ENCODE data around the gene CUEDC1.
A peak's percentile ranks its signal among the peaks of the same experiment; 100 is the strongest.

CUEDC1 gene

DNA sequence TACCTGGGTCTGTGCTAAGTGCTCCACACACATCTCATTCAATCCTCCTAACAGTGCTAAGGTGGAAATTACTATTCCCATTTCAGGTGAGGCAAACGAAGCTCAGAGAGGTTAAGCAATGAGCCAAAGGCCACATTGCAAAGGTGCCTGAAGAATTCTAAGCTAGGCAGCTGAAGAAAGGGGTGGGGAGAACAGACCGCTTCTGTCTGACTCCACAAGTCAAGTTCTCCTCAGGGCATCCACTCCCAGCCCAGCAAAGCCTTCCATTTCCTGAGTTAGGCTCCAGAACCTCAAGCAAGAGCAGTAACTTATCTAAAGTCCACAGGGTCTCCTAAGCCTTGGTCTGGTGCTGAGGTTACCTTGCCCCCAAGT, 78.4 kb downstream of the CUEDC1 start:
- TF ChIP-seq, protein P1, sequence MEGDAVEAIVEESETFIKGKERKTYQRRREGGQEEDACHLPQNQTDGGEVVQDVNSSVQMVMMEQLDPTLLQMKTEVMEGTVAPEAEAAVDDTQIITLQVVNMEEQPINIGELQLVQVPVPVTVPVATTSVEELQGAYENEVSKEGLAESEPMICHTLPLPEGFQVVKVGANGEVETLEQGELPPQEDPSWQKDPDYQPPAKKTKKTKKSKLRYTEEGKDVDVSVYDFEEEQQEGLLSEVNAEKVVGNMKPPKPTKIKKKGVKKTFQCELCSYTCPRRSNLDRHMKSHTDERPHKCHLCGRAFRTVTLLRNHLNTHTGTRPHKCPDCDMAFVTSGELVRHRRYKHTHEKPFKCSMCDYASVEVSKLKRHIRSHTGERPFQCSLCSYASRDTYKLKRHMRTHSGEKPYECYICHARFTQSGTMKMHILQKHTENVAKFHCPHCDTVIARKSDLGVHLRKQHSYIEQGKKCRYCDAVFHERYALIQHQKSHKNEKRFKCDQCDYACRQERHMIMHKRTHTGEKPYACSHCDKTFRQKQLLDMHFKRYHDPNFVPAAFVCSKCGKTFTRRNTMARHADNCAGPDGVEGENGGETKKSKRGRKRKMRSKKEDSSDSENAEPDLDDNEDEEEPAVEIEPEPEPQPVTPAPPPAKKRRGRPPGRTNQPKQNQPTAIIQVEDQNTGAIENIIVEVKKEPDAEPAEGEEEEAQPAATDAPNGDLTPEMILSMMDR (IDR thresholded peaks at IDR 0.05; ENCODE audit: insufficient read depth, low read depth, low read length, missing control alignments) = no peak
- DNase-seq (ENCODE audit: low read depth) = peak; percentile 61
- H3K4me3 ChIP-seq (ENCODE audit: low read length) = no peak overlapping the region

DNA sequence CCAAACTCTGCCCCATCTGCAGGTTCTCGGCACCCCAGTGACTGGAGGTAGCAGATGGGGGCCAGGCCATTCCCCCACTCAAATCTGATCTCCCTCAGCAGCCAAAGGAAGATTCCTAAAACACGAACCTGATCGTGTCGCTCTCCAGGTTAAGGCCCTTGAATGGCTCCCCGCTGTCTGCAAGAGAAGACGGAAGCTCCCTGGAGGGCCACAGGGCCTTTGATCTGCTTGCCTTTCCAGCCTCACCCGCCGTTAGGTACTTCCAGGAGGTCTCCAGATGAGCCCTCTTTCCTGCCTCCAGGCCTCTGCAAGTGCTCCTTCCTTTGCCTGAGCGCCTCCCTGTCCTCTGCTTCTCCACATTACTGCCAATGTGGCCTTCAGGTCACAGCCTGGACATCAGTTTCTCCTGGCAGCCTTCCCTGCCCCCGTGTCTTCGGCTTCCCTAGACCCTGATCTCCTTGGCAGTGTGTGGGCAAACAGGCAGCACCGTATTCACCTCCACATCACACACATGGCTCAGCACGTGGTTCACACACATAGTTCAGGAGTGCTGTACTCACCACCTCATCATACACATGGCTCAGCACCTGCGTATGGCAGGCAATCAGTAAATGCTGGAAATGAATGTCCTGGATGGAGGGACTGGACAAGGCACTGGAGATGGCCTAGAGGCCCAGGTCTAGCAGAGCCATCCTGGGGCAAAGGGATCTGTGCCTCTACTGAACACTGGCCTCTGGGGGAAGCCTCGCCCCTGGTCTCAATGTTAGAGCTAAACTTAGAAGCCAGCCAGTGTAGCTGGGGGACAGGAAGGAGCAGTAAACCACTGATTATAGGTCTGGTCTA, 79.0 kb downstream of the CUEDC1 start:
- TF ChIP-seq, protein P1 (IDR thresholded peaks at IDR 0.05; ENCODE audit: insufficient read depth, low read depth, low read length, missing control alignments) = no peak
- no peak overlapping the region for H3K4me3 ChIP-seq (ENCODE audit: low read length)
- DNase-seq (ENCODE audit: low read depth) = peak; percentile 65

DNA sequence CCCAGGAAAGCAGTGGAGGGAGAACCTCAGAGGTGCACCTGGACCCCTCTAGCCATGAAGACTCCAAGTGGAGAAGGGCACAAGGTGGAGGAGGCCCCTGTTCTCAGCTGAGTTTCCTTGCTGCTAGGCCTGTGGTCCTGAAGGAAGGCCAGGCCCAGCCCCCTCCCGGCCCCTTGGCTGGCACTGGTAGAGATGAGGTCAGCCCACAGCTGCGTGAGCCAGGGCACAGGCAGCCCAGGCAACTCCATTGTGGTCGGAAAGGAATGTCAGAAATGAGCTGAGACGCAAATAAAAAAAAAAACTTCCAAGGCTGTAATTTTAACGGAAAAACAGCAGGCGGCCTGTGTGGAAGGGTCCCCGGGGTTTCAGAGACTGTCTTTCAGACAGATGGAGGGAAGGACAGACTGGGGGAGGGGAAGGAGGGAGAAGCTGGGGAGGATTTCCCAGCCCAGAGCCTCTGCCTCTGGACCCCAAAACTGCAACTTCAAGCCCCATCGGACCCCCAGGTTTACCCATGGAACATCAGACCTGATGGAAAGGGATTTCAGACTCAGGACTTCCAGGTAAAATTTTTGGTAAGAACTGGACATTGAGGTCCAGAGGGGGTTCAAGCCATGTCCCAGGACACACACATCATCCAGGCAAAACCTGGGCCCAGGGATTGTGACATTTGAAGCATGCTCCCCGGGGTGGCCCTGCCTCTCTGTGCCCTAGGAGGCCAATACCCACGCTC, 79.8 kb downstream of the CUEDC1 start:
- no peak overlapping the region for H3K4me3 ChIP-seq (ENCODE audit: low read length)
- TF ChIP-seq, protein P1 (IDR thresholded peaks at IDR 0.05; ENCODE audit: insufficient read depth, low read depth, low read length, missing control alignments) = peak; percentile 34
- DNase-seq (ENCODE audit: low read depth) = peak; percentile 92

DNA sequence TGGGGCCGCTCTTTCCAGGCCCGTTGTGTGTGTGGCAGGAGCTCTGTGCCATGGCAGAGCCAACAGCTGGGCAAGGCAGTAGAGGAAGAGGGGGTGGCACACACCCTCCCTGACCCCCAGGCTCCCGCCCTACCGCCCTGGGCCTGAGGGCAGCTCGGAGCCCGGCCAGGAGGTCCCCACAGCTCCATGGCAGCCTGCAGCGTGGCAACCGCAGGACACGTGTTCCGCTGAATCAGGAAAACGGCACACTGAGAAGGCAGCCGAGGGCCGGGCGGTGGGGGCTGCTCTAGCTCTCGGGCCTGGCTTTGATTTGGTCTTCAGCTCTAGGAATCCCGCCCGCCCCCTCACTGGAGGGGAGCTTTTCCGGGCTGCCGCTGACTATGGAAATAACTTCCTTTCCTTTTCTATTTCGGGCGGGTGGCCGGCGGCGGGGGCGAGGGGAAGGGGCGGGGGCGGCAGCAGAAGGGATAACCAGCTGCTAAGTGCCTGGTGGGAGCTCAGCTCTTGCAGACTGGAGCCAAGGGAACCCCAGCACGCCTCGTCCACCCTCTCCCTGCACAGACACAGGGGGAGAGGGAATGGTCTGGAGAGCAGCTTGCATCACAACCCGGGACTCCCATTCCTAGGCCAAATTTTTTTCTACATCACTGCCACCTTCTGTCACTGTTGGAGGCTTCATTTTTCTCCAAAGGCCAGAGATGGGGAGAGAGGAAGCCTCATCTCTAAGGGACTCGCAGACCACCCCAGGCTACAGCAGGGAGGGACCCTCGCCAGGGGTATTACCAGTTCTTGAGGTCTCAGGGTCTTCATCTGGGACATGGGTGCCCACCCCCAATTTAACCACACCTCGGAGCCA, 80.5 kb downstream of the CUEDC1 start:
- TF ChIP-seq, protein P1 (IDR thresholded peaks at IDR 0.05; ENCODE audit: insufficient read depth, low read depth, low read length, missing control alignments) = no peak
- H3K4me3 ChIP-seq (ENCODE audit: low read length) = no peak overlapping the region
- peak; percentile 54 for DNase-seq (ENCODE audit: low read depth)

DNA sequence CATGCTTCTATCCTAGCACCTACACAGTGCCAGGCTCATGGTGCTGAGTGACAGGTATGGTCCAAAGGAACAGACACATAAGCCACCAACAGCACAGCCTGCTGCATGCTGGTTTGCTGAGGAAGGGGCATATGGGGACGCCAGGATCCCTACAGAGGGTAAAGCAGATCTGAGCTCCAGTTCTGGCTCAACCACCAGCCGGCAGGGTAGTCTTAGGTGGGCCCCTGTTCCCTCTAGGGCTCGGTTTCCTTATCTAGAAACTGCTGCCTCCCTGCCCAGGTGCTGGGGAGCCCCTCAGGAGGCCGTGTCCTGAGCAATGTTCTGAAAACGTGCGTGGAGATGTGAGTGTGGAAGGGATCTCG, 81.2 kb downstream of the CUEDC1 start:
- TF ChIP-seq, protein P1 (IDR thresholded peaks at IDR 0.05; ENCODE audit: insufficient read depth, low read depth, low read length, missing control alignments) = no peak
- no peak for DNase-seq (ENCODE audit: low read depth)
- no peak overlapping the region for H3K4me3 ChIP-seq (ENCODE audit: low read length)

DNA sequence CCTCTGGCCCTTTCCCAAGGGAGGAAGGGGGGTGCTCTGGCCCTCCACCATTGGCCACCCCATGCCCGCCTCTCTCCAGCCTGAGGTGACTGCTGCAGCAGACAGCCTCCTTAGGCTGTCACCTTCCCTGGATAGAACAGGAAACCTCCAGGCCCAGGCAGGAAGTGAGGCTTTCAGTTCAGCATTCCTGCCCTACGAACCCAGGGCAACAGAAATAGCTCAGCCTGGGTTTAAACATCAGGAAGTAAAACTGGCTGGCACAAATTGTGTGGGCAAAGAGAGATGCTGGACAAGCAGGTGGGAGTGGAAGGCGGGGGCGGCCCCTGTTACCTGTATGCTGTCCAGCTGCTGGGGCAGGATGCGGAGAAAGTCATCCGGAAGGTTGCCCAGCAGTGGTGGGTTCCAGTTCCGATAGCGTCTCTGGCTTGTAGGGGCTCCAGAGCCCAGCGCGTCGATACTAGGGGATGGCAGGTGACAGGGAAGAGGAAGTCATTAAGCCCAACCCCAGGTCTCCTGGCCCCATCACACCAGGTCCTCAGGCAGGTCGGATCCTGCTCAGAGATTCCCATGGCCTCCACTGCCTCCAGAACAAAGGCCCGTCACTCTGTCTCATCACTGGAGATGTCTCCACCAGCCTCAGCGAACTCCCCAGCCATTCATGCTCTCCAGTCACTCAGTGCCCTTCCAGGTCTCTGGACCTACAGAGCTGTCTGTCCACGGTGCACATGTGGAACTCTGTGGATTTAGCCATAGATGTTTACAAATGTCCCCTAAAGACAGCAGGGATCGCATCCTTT, 81.8 kb downstream of the CUEDC1 start:
- no peak overlapping the region for H3K4me3 ChIP-seq (ENCODE audit: low read length)
- TF ChIP-seq, protein P1 (IDR thresholded peaks at IDR 0.05; ENCODE audit: insufficient read depth, low read depth, low read length, missing control alignments) = no peak
- DNase-seq (ENCODE audit: low read depth) = no peak
